ENCODE data around the gene NOC2L.
"Not testable (repeated sequence)": the region's sequence is repeated elsewhere in the genome, so short reads cannot be mapped to it uniquely, and the experiment has no call there.

NOC2L gene

DNA sequence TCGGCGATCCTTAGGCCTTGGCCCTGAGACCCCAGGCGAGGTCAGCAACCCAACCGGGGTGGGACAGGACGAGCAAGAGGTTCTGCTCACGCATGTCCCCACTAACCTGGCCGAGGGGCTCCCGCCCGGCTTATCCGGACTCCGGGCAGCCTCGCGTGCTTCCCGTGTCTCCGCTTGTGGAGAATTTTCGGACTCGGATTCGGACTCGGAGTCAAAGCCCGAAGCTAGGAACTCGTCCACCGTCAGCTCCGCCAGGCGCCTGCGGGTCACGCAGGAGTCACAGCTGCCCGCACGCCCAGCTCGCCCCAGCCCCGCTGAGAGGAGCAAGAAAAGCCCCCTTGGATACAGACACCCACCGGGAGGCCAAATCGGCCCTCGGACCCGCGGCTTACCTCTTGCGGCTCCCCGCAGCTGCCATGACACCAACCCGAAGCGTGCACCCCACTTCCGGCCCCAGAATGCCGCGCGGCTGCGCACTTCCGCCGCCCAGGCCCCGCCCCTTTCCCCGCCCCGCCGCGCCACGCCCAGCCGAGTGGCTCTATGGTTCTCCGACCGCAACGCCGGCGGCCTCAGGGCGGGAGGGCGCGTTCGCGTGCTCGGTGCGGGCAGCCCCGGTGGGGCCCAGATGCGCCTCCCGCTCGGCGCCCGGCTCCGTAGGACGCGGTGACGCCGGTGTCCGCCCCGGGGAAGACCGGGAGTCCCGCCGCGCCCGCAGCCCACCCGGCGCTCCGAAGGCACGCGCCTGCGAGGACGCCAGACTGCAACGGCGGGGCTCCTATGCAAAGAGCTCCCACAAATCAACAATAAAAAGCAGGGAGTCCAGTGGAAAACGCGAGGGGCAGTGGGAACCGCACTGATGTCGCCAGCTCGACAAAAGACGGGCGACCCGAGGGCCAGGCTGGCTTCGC lies at the start of gene NOC2L:
TSS of gene NOC2L (minus strand) at position 434 of the 908 bp plus-strand sequence. CDS start at position 418, 16 bp downstream.
- DNase-seq (ENCODE audit: low spot score), result peak; percentile 75

GRCh38 chr1:1006305-1007159 lies 47.5 kb upstream of the NOC2L start:
- DNase-seq (ENCODE audit: low spot score), result no peak

- no peak for DNase-seq (ENCODE audit: low spot score)
Observed at GRCh38 chr1:1005774-1006304, 46.8 kb upstream of the NOC2L start.

DNA sequence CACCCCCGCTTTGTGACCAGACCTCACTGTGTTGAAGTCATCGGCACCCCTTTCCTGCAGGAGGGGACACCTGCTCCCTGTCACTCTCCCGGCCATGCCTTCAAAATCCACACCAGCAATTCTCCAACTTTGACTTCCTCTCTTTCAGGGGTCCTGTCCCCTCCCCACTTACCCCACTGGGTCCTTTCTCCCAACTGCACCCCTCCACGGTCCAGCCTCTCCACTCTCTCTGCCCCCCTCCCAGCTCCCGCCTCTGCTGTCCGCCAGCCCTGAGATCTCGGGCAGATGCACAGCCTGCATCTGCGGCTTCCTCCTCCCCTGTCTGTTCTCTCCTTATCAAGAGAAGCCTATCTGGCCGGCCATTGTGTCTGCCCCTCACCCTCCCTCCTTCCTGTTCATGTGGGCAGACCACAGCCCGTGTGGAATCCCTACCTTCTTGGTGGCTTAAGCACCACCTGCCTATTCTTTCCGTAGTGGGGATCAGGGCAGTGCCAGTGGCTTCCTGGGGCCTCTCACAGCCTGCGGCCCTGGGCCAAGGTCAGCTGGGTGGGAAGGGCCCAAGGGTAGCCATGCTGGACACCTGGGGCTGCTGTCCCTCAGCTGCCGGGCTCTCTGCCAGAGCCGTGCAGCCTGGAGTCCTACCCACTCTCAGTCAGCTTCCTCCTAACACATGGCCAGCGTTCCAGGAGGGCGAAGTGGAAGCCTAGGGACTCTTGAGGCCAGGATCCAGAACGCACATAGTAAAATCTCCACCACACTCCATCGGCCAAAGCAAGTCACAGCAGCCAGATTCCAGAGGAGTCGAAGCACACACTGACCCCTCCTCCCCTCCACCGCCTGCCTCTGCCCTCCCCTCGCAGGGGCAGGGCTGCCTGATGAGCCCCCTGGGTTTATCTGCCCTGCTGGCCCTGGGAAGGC lies 46.0 kb upstream of the NOC2L start:
- DNase-seq (ENCODE audit: low spot score), result no peak

DNA sequence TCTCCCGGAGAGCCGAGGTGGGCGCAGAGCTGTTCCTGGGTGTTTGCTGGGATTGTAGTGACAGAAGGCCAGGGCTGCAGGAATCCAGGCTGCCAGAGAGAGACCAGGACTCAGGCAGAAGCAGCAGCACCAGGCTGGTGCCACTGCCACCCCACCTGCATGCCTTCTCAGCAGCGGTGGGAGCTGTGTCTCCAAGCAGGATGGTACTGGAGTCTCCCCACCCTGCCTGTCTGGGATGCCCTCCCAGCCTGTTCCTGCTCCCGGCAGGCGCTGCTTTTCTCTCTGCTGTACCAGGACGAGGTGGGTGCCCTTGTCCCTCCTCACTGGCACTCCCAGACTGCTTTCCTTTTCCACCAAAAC lies 45.3 kb upstream of the NOC2L start:
- no peak for DNase-seq (ENCODE audit: low spot score)

GRCh38 chr1:1003618-1004419 lies 44.8 kb upstream of the NOC2L start:
- no peak for DNase-seq (ENCODE audit: low spot score)

DNA sequence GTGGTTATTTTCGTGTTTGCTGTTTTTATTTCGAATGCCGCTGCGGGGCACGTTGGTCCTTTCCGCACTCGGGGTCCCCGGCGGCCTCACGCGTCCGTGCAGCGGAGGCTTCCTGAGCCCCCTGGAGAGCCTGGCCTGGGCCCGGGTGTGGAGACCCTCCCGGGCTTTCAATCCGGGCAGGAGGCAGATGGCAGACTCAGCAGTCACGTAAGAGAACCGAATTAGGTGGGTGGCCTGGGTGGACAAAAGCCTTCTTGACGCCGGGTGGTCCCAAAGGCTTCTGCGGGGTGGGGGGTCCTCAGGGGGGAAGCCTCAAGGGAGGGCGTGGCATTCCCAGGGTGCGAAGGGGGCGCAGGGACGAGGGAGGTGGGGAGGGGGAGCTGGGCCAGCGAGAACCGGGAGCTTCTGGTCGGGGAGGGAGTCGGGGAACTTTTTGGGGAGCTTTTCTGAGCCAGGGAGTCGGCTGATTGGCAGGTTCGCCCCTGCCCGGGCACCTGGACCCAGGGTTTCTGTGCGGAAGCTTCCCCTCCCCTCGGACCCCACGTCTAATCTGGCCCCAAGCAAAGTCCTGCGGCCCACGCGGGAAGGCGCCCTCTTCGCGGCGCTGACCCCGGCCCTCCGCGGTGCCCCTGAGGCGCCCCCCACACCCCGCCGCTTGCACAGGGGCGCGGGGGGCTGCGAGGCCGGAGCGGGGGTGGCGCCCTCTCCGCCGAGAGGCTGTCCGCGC lies 42.2 kb upstream of the NOC2L start:
- DNase-seq (ENCODE audit: low spot score), result no peak

DNA sequence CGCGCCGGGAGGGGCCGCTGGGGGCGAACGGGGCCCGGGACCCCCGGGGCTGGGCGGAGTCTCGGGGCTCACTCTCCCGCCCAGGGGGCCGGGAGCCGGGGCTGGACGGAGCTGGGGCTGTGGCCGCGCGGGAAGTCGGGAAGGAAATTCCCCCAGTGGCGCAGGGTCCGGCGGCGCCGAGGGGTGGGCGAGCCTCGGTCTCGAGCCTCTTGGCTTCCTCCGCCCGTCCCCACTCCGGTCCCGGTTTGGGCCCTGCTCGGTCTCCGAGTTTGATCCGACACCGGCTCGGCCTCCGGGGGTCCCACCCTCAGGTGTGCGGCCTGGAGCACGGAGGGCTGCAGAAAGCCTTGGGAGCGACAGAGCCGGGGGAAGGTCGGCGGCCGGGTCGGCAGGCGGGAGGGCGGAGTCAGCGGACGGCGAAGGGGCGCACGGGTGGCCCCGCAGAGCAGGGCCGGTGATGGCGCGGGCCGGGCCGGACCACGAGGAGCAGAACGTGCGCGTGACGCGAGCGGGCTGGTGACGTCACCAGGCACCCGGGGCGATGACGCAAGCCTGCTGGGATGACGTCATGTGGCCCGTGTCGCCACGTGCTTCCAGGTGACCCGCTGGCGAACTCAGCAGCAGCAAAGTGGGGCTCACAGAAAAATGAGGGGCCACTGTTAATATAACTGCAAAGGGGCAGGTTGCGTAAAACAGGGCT lies 41.5 kb upstream of the NOC2L start:
- DNase-seq (ENCODE audit: low spot score), result peak; percentile 86

GRCh38 chr1:999725-1000356 lies 40.8 kb upstream of the NOC2L start, which contains the start of gene HES4:
Gene HES4, minus strand, starts transcription at chr1:1000097. Its CDS starts 124 bp downstream, at chr1:999973.
- peak; percentile 67 for DNase-seq (ENCODE audit: low spot score)

DNA sequence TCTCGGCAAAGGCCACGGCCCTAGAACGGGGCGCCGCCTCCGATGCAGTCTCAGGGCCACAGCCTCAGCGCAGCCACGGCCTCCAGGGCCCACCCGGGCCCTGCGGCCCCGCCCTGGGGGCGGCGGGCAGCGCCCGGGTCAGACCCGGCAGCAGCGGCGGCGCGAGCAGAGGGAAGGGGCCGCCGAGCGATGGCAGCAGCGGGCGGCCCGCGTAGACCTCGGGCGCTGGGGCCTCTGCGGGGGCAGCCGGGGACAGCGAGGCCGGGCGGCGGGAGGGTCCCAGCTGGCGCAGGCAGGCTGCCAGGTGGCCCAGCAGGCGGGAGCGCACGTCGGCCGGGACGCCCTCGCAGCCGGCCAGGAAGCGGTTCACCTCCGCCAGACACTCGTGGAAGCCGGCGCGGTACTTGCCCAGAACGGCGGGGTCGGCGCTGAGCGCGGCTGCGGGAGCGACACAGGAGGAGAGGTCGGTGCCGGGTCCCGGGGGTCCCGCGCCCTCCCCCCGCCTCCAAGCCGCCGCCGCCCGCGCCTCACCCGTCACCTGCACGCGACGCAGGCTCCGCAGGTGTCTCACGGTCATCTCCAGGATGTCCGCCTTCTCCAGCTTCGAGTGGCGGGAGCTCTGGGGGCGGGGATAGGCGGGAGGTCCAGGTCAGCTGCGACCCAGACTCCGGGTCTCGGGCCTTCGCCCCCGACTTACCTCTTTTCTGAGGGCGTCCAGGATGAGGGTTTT lies 40.1 kb upstream of the NOC2L start:
- no peak for DNase-seq (ENCODE audit: low spot score)

GRCh38 chr1:998745-998994 lies 39.6 kb upstream of the NOC2L start:
- no peak for DNase-seq (ENCODE audit: low spot score)

GRCh38 chr1:997993-998744 lies 39.1 kb upstream of the NOC2L start:
- DNase-seq (ENCODE audit: low spot score), result no peak

- no peak for DNase-seq (ENCODE audit: low spot score)
Observed at GRCh38 chr1:997713-997992, 38.6 kb upstream of the NOC2L start.

- no peak for DNase-seq (ENCODE audit: low spot score)
Observed at GRCh38 chr1:996851-997712, 38.0 kb upstream of the NOC2L start.

DNA sequence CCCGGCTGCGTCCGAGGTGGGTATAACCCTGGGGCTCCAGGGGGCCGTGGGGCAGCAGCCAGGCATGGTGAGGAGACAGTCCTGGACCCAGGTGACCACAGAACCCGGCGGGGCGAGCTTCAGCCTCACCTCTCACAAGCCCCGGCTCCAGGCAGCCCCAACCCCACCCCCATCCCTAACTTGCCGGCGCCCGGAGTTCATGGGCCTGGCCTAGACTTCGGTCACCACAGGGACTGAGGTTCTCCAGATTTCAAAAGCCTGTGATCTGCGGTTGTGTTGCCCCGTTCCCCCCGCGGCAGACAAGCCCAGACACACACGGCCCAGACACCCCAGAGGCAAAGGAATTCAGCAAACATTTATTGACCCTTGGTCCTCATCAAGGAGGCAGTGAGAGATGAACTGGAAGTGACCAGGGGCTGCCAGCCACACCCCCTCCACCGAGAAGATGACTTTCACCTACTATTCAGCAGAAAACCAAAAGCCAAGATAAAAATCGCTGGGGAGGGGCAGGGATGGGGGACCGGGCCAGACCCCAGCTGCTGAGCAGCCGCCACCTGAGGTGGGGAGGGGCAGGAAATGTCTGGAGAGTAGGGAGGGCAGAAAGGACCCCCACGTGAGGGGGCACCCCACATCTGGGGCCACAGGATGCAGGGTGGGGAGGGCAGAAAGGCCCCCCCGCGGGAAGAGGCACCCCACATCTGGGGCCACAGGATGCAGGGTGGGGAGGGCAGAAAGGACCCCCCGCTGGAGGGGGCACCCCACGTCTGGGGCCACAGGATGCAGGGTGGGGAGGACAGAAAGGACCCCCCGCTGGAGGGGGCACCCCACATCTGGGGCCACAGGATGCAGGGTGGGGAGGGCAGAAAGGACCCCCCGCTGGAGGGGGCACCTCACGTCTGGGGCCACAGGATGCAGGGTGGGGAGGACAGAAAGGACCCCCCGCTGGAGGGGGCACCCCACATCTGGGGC lies 36.9 kb upstream of the NOC2L start:
- DNase-seq (ENCODE audit: low spot score), result no peak

DNA sequence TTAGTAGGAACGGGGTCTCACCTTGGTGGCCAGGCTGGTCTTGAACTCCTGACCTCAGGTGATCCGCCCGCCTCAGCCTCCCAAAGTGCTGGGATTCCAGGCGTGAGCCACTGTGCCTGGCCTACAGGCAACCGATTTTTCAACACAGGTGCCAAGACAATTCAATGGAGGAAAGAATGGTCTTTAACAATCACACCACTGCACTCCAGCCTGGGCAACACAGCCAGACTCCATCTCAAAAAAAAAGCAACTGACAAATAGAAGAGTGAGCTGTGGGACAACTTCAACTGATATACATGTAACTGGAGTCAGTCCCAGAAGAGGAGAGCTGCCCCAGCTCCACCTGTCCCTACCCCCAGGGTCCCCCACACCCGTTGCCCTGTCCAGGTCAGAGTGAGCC lies 35.5 kb upstream of the NOC2L start:
- not testable (repeated sequence) for DNase-seq (ENCODE audit: low spot score)
